H9 (cell line): Measurements from ENCODE around the gene ASPRV1. TPM values are rescaled to one million over a fixed set of nuclear protein-coding genes. Genes with fewer than 3 reads are reported as not detected.

Experiments used
- DNase-seq: peaks from one replicate; pipeline ENCODE4 v3.0.0-alpha.2; 2017
- H2AFZ ChIP-seq: one replicate; pipeline ENCODE4 v1.6.1; 2013; ENCODE audit warnings: mild to moderate bottlenecking, low read length, control low read depth, moderate library complexity
- H2AK5ac ChIP-seq: 2 replicates; pipeline ENCODE4 v1.6.1; 2013; ENCODE audit warnings: low read length, control low read depth, mixed read lengths; ENCODE audit not compliant: insufficient read length
- H2BK120ac ChIP-seq: one replicate; pipeline ENCODE4 v1.6.1; 2013; ENCODE audit warnings: low read depth, mild to moderate bottlenecking, low read length, control low read depth, inconsistent platforms; ENCODE audit not compliant: poor library complexity, severe bottlenecking
- H2BK12ac ChIP-seq: 2 replicates; pipeline ENCODE4 v1.6.1; 2013; ENCODE audit warnings: low read length, control low read depth, mixed read lengths, low read depth; ENCODE audit not compliant: insufficient read length
- H2BK15ac ChIP-seq: 2 replicates; pipeline ENCODE4 v1.6.1; 2013; ENCODE audit warnings: low read depth, low read length, control low read depth
- H2BK20ac ChIP-seq: one replicate; pipeline ENCODE4 v1.6.1; 2013; ENCODE audit warnings: low read depth, mild to moderate bottlenecking, low read length, control low read depth, inconsistent platforms; ENCODE audit not compliant: poor library complexity, severe bottlenecking
- H2BK5ac ChIP-seq: 2 replicates; pipeline ENCODE4 v1.6.1; 2013; ENCODE audit warnings: low read length, control low read depth, mixed read lengths; ENCODE audit not compliant: insufficient read length
- H3K14ac ChIP-seq: 2 replicates; pipeline ENCODE4 v1.6.1; 2013; ENCODE audit warnings: low read length, control low read depth; ENCODE audit not compliant: insufficient read depth
- H3K18ac ChIP-seq: 2 replicates; pipeline ENCODE4 v1.6.1; 2013; ENCODE audit warnings: low read depth, mild to moderate bottlenecking, mixed read lengths, low read length, control low read depth; ENCODE audit not compliant: insufficient read length
- H3K23ac ChIP-seq: 2 replicates; pipeline ENCODE4 v1.6.1; 2013; ENCODE audit warnings: low read length, control low read depth, mixed read lengths, low read depth; ENCODE audit not compliant: insufficient read length
- H3K23me2 ChIP-seq: 2 replicates; pipeline ENCODE4 v1.6.1; 2013; ENCODE audit warnings: low read depth, mild to moderate bottlenecking, mixed read lengths, low read length, control low read depth; ENCODE audit not compliant: insufficient read length, poor library complexity, severe bottlenecking
- H3K27ac ChIP-seq: 2 replicates; pipeline ENCODE4 v1.5.1; 2013; ENCODE audit warnings: low read length, control low read depth, mixed read lengths, low read depth; ENCODE audit not compliant: insufficient read length
- H3K27me3 ChIP-seq: 2 replicates; pipeline ENCODE4 v1.6.1; 2013; ENCODE audit warnings: low read length, control low read depth, inconsistent platforms; ENCODE audit not compliant: insufficient read depth
- H3K4ac ChIP-seq: 2 replicates; pipeline ENCODE4 v1.6.1; 2013; ENCODE audit warnings: low read depth, mild to moderate bottlenecking, control low read depth, inconsistent platforms, low read length, moderate library complexity
- H3K4me1 ChIP-seq: 2 replicates; pipeline ENCODE4 v1.6.1; 2013; ENCODE audit warnings: low read length, control low read depth, inconsistent platforms; ENCODE audit not compliant: insufficient read depth
- H3K4me2 ChIP-seq: 2 replicates; pipeline ENCODE4 v1.6.1; 2013; ENCODE audit warnings: low read length, control low read depth, mixed read lengths; ENCODE audit not compliant: insufficient read length, insufficient read depth
- H3K56ac ChIP-seq: 2 replicates; pipeline ENCODE4 v1.6.1; 2013; ENCODE audit warnings: low read depth, mild to moderate bottlenecking, mixed read lengths, low read length, control low read depth; ENCODE audit not compliant: insufficient read length
- H3K79me1 ChIP-seq: 2 replicates; pipeline ENCODE4 v1.6.1; 2013; ENCODE audit warnings: low read depth, mild to moderate bottlenecking, moderate library complexity, low read length, control low read depth, inconsistent platforms; ENCODE audit not compliant: insufficient read depth, poor library complexity, severe bottlenecking
- H3K79me2 ChIP-seq: 2 replicates; pipeline ENCODE4 v1.6.1; 2013; ENCODE audit warnings: low read length, control low read depth, inconsistent platforms; ENCODE audit not compliant: insufficient read depth
- H3K9ac ChIP-seq: 2 replicates; pipeline ENCODE4 v1.6.1; 2013; ENCODE audit warnings: low read length, control low read depth, mixed read lengths; ENCODE audit not compliant: insufficient read length; ENCODE audit errors: extremely low read depth
- H3K9me3 ChIP-seq: one replicate; pipeline ENCODE4 v1.6.1; 2013; ENCODE audit warnings: low read depth, low read length, inconsistent platforms; ENCODE audit not compliant: control insufficient read depth
- H3T11ph ChIP-seq: one replicate; pipeline ENCODE4 v1.6.1; 2013; ENCODE audit warnings: mild to moderate bottlenecking, low read length, control low read depth, inconsistent platforms
- H4K20me1 ChIP-seq: one replicate; pipeline ENCODE4 v1.6.1; 2013; ENCODE audit not compliant: control insufficient read depth, insufficient read length, insufficient read depth
- H4K5ac ChIP-seq: 2 replicates; pipeline ENCODE4 v1.6.1; 2013; ENCODE audit warnings: low read depth, mild to moderate bottlenecking, mixed read lengths, low read length, control low read depth; ENCODE audit not compliant: insufficient read length
- H4K8ac ChIP-seq: replicated peaks from 2 replicates; pipeline ENCODE4 v1.6.1; 2013; ENCODE audit warnings: low read length, control low read depth, mixed read lengths, low read depth; ENCODE audit not compliant: insufficient read length
- H4K91ac ChIP-seq: 2 replicates; pipeline ENCODE4 v1.6.1; 2013; ENCODE audit warnings: low read depth, mild to moderate bottlenecking, moderate library complexity, mixed read lengths, low read length, control low read depth; ENCODE audit not compliant: insufficient read length
- H3K27ac Mint-ChIP-seq, 3 experiments: 2 replicates in 2 of 3; 3 replicates in 1 of 3; pipeline ENCODE4 v1.8.0; 2020 to 2021; ENCODE audit warnings: mixed read lengths in 3 of 3, mild to moderate bottlenecking in 1 of 3, moderate library complexity in 1 of 3
- H3K27me3 Mint-ChIP-seq: 2 replicates; pipeline ENCODE4 v1.8.0; 2021; ENCODE audit warnings: low read depth, mild to moderate bottlenecking, moderate library complexity, mixed read lengths
- H3K36me3 Mint-ChIP-seq, 3 experiments: 2 replicates in 2 of 3; 3 replicates in 1 of 3; pipeline ENCODE4 v1.8.0; 2020 to 2021; ENCODE audit warnings: low read depth in 3 of 3, mixed read lengths in 3 of 3; ENCODE audit not compliant: insufficient read depth in 1 of 3
- H3K4me1 Mint-ChIP-seq, 2 experiments: 2 replicates each; pipeline ENCODE4 v1.8.0; 2020; ENCODE audit warnings: mixed read lengths in 2 of 2
- H3K4me3 Mint-ChIP-seq, 2 experiments: 2 replicates in 1 of 2; 3 replicates in 1 of 2; pipeline ENCODE4 v1.8.0; 2020 to 2021; ENCODE audit warnings: mild to moderate bottlenecking in 2 of 2, mixed read lengths in 2 of 2, moderate library complexity in 1 of 2
- H3K9me3 Mint-ChIP-seq, 2 experiments: 2 replicates in 1 of 2; 3 replicates in 1 of 2; pipeline ENCODE4 v1.8.0; 2020; ENCODE audit warnings: mild to moderate bottlenecking in 2 of 2, mixed read lengths in 2 of 2, moderate library complexity in 1 of 2
- WGBS: extraction: QIAGEN DNeasy Blood & Tissue Kit; methylation state at CpG from one replicate; pipeline ENCODE4 v1.1.7; 2013; ENCODE audit warnings: missing lambda C conversion rate, low lambda C conversion rate, mixed read lengths; ENCODE audit not compliant: insufficient read length; ENCODE audit errors: extremely low coverage; 5-methylcytosine and 5-hydroxymethylcytosine counted together
- total RNA-seq: library from RNA; stranded (reverse); gene quantifications from 2 replicates; pipeline ENCODE4 v1.2.1, GENCODE V29; 2021
- TF ChIP-seq, protein P1 (sequence below): fragments of 200-600 bp; sonication (generic); conservative IDR thresholded peaks from 3 replicates; pipeline ENCODE4 v1.8.0; 2021; ENCODE audit warnings: antibody characterized with exemption, mild to moderate bottlenecking

ASPRV1 gene
- total RNA-seq, 1 experiment from 2014 or later = 0.57 TPM

DNA sequence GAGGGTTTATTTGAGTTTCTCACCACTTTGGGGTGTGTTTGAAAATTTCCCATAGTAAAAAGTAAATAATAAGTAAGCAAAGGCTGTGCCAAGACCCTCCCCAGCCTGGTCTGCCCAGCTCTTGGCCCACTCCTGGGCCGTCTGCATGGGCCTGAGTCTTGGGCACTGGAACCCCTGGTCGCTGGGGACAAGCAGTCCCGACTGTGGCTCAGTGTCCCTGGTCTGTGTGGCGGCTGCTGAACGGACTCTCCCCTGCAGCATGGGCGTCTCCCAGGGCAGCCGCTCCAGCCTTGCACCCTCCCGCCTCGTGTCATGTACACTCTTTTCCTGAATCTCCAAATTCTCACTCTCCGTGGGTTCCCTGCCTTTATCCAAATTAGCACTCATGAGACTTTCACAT is 7.2 kb upstream of the ASPRV1 start:
- no peak overlapping the region for H2BK5ac ChIP-seq
- no peaks in the 10 kb centered on the region; the same call in 1 of the 2 replicates for H3K27me3 ChIP-seq
- Mint-ChIP-seq H3K9me3 (no peaks in the 10 kb centered on the region), H3K4me1 (peaks cover 13 to 16% of the 10 kb centered on the region in 2 experiments), H3K27me3 (peaks cover 3% of the 10 kb centered on the region), H3K27ac (no peak overlapping the region), H3K36me3 (no peaks in the 10 kb centered on the region), H3K4me3 (no peak overlapping the region)
- H4K8ac ChIP-seq = no peak overlapping the region
- H2BK12ac ChIP-seq = no peak overlapping the region
- no peaks in the 10 kb centered on the region for H3K23me2 ChIP-seq
- no peak overlapping the region for H2AFZ ChIP-seq
- no peak overlapping the region for H3K4me2 ChIP-seq
- no peak overlapping the region for H2AK5ac ChIP-seq
- H4K91ac ChIP-seq = no peak overlapping the region
- H2BK120ac ChIP-seq = no peak overlapping the region
- no peaks in the 10 kb centered on the region for H3K9me3 ChIP-seq
- H3K14ac ChIP-seq = no peak overlapping the region
- H4K5ac ChIP-seq = no peak overlapping the region
- DNase-seq = no peak
- H2BK15ac ChIP-seq = no peak overlapping the region
- H3K18ac ChIP-seq = no peak overlapping the region
- peaks cover 3% of the 10 kb centered on the region for H4K20me1 ChIP-seq
- no peak overlapping the region for H3K23ac ChIP-seq
- H3K27ac ChIP-seq = no peak overlapping the region
- no peak overlapping the region for H3K56ac ChIP-seq
- H3K9ac ChIP-seq = no peak overlapping the region
- TF ChIP-seq, protein P1, sequence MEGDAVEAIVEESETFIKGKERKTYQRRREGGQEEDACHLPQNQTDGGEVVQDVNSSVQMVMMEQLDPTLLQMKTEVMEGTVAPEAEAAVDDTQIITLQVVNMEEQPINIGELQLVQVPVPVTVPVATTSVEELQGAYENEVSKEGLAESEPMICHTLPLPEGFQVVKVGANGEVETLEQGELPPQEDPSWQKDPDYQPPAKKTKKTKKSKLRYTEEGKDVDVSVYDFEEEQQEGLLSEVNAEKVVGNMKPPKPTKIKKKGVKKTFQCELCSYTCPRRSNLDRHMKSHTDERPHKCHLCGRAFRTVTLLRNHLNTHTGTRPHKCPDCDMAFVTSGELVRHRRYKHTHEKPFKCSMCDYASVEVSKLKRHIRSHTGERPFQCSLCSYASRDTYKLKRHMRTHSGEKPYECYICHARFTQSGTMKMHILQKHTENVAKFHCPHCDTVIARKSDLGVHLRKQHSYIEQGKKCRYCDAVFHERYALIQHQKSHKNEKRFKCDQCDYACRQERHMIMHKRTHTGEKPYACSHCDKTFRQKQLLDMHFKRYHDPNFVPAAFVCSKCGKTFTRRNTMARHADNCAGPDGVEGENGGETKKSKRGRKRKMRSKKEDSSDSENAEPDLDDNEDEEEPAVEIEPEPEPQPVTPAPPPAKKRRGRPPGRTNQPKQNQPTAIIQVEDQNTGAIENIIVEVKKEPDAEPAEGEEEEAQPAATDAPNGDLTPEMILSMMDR = no peak
- no CpG with 5 or more reads among the region's 10 CpGs for WGBS
- H3T11ph ChIP-seq = no peak overlapping the region
- H3K79me1 ChIP-seq = no peaks in the 10 kb centered on the region
- no peak overlapping the region for H3K4ac ChIP-seq
- no peaks in the 10 kb centered on the region for H3K79me2 ChIP-seq
- H2BK20ac ChIP-seq = no peak overlapping the region
- no peaks in the 10 kb centered on the region; the same call in 1 of the 2 replicates for H3K4me1 ChIP-seq
